Neuronal stem cell (in vitro differentiated cells): ENCODE measurements around the gene BBS7.

Experiments used
- DNase-seq: peaks from one replicate; pipeline ENCODE4 v3.0.0-alpha.2; 2013; ENCODE audit warnings: low spot score
- H2AFZ ChIP-seq: one replicate; pipeline ENCODE4 v1.6.1; 2013; ENCODE audit warnings: mild to moderate bottlenecking, low read length, inconsistent platforms
- H2AK5ac ChIP-seq: 2 replicates; pipeline ENCODE4 v1.6.1; 2013; ENCODE audit warnings: low read depth, mild to moderate bottlenecking, inconsistent platforms, low read length, moderate library complexity, mixed read lengths
- H2BK120ac ChIP-seq: 2 replicates; pipeline ENCODE4 v1.6.1; 2013; ENCODE audit warnings: low read depth, mild to moderate bottlenecking, inconsistent platforms, low read length, moderate library complexity, mixed read lengths
- H2BK12ac ChIP-seq: one replicate; pipeline ENCODE4 v1.6.1; 2013; ENCODE audit warnings: low read length, inconsistent platforms
- H2BK15ac ChIP-seq: 2 replicates; pipeline ENCODE4 v1.6.1; 2013; ENCODE audit warnings: mild to moderate bottlenecking, low read length, inconsistent platforms, mixed read lengths
- H2BK5ac ChIP-seq: one replicate; pipeline ENCODE4 v1.6.1; 2013; ENCODE audit warnings: inconsistent platforms, mild to moderate bottlenecking, low read length, moderate library complexity
- H3K14ac ChIP-seq: one replicate; pipeline ENCODE4 v1.6.1; 2013; ENCODE audit warnings: low read length, inconsistent platforms
- H3K18ac ChIP-seq: 2 replicates; pipeline ENCODE4 v1.6.1; 2013; ENCODE audit warnings: low read length, inconsistent platforms
- H3K23ac ChIP-seq: 2 replicates; pipeline ENCODE4 v1.6.1; 2013; ENCODE audit warnings: low read depth, mild to moderate bottlenecking, mixed read lengths, low read length, inconsistent platforms; ENCODE audit not compliant: poor library complexity
- H3K27ac ChIP-seq: replicated peaks from 3 replicates; pipeline ENCODE4 v1.5.1; 2013; ENCODE audit warnings: low read length, inconsistent platforms
- H3K27me3 ChIP-seq, 3 experiments: 2 replicates each; pipeline ENCODE4 v1.6.1; 2013; ENCODE audit warnings: low read length in 3 of 3, mild to moderate bottlenecking in 2 of 3, inconsistent platforms in 1 of 3, low read depth in 1 of 3, mixed read lengths in 1 of 3, moderate library complexity in 1 of 3; ENCODE audit not compliant: control insufficient read depth in 3 of 3, insufficient read depth in 3 of 3
- H3K36me3 ChIP-seq, 2 donors: replicated peaks in 1 of 2; 2 replicates each; pipeline ENCODE4 v1.6.1; 2013; ENCODE audit warnings: low read length in 2 of 2; ENCODE audit not compliant: control insufficient read depth in 2 of 2, insufficient read depth in 2 of 2
- H3K4ac ChIP-seq: 2 replicates; pipeline ENCODE4 v1.6.1; 2013; ENCODE audit warnings: inconsistent platforms, mild to moderate bottlenecking, low read length, moderate library complexity
- H3K4me1 ChIP-seq, 2 donors: 1 replicate in 1 of 2; 2 replicates in 1 of 2; pipeline ENCODE4 v1.6.1; 2013; ENCODE audit warnings: low read length in 2 of 2, low read depth in 1 of 2; ENCODE audit not compliant: control insufficient read depth in 2 of 2, insufficient read depth in 1 of 2
- H3K4me2 ChIP-seq: one replicate; pipeline ENCODE4 v1.6.1; 2013; ENCODE audit warnings: mild to moderate bottlenecking, low read length, inconsistent platforms; ENCODE audit not compliant: insufficient read depth, poor library complexity, severe bottlenecking
- H3K4me3 ChIP-seq, 2 donors: 2 replicates each; pipeline ENCODE4 v1.5.1; 2013; ENCODE audit warnings: low read length in 2 of 2, mild to moderate bottlenecking in 2 of 2, inconsistent platforms in 1 of 2, moderate library complexity in 1 of 2
- H3K79me1 ChIP-seq: one replicate; pipeline ENCODE4 v1.6.1; 2013; ENCODE audit warnings: low read depth, mild to moderate bottlenecking, inconsistent platforms, low read length, moderate library complexity
- H3K9ac ChIP-seq: one replicate; pipeline ENCODE4 v1.6.1; 2013; ENCODE audit warnings: mild to moderate bottlenecking, low read depth, low read length, inconsistent platforms; ENCODE audit not compliant: poor library complexity
- H3K9me3 ChIP-seq, 2 donors: replicated peaks in 1 of 2; 2 replicates each; pipeline versions ENCODE3 to v1.6.1; 2013; ENCODE audit warnings: low read length in 2 of 2, mild to moderate bottlenecking in 2 of 2, inconsistent platforms in 1 of 2, low read depth in 1 of 2, mixed read lengths in 1 of 2, moderate library complexity in 1 of 2; ENCODE audit not compliant: control insufficient read depth in 2 of 2, insufficient read depth in 1 of 2
- H4K8ac ChIP-seq: one replicate; pipeline ENCODE4 v1.6.1; 2013; ENCODE audit warnings: low read depth, mild to moderate bottlenecking, inconsistent platforms, low read length, moderate library complexity
- H4K91ac ChIP-seq: one replicate; pipeline ENCODE4 v1.6.1; 2013; ENCODE audit warnings: low read length, low read depth, mild to moderate bottlenecking, inconsistent platforms; ENCODE audit not compliant: poor library complexity
- WGBS, 2 donors: extraction: QIAGEN DNeasy Blood & Tissue Kit; methylation state at CpG; one replicate each; pipeline ENCODE4 v1.1.7; 2013; ENCODE audit warnings: missing lambda C conversion rate in 2 of 2, mixed read lengths in 1 of 2; ENCODE audit not compliant: insufficient read length in 2 of 2, insufficient replicate concordance in 1 of 2; ENCODE audit errors: extremely low coverage in 2 of 2; 5-methylcytosine and 5-hydroxymethylcytosine counted together

BBS7 gene

GRCh38 chr4:121838136-121838535, 32.1 kb downstream of the BBS7 start:
- no peak overlapping the region for H3K27ac ChIP-seq
- H4K8ac ChIP-seq = no peak overlapping the region
- H3K23ac ChIP-seq = no peak overlapping the region
- H3K27me3 ChIP-seq = no peaks in the 10 kb centered on the region
- H3K4me1 ChIP-seq = no peaks in the 10 kb centered on the region
- H2AK5ac ChIP-seq = no peak overlapping the region
- H3K4me2 ChIP-seq = no peak overlapping the region
- no peaks in the 10 kb centered on the region for H3K79me1 ChIP-seq
- no peaks in the 10 kb centered on the region for H3K9me3 ChIP-seq
- peaks cover 0 to 80% of the 10 kb centered on the region in 2 donors for H3K36me3 ChIP-seq
- H3K14ac ChIP-seq = no peak overlapping the region
- no peak overlapping the region for H3K4ac ChIP-seq
- H3K4me3 ChIP-seq = no peak overlapping the region
- no peak overlapping the region for H3K9ac ChIP-seq
- H4K91ac ChIP-seq = no peak overlapping the region
- H2BK5ac ChIP-seq = no peak overlapping the region
- H2BK120ac ChIP-seq = no peak overlapping the region
- no peak overlapping the region for H2AFZ ChIP-seq
- DNase-seq = no peak
- H3K18ac ChIP-seq = no peak overlapping the region
- H2BK12ac ChIP-seq = no peak overlapping the region
- H2BK15ac ChIP-seq = no peak overlapping the region

DNA sequence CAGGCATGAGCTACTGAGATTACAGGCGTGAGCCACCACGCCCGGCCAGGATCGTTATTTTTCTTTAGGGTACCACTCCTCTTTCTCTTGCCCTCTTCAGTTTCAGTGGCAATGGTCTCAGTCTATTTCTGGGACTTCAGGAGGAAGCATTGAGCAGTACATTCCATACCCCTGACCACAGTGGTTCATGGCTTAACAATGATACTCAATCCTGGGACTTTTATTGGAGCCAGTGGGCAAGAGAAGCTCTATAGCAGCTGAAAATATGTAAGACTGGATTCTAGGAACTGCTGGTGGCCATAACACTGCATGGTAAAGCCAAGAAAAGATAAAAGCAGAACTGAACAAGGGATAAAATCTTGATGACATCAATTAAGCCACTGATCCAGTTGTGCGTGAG, 40.8 kb downstream of the BBS7 start:
- no peak overlapping the region for H3K23ac ChIP-seq
- no peaks in the 10 kb centered on the region for H3K79me1 ChIP-seq
- H3K4me1 ChIP-seq = no peaks in the 10 kb centered on the region
- WGBS, 2 donors = no CpG with 5 or more reads among the region's 5 CpGs
- no peak overlapping the region for H2AFZ ChIP-seq
- H3K4ac ChIP-seq = no peak overlapping the region
- no peak overlapping the region for H2BK15ac ChIP-seq
- no peak overlapping the region for H3K9ac ChIP-seq
- H3K14ac ChIP-seq = no peak overlapping the region
- no peak overlapping the region for H2AK5ac ChIP-seq
- no peaks in the 10 kb centered on the region for H3K27me3 ChIP-seq
- no peak overlapping the region for H3K4me2 ChIP-seq
- H4K8ac ChIP-seq = peak overlapping the region; percentile 3
- no peak overlapping the region for H3K18ac ChIP-seq
- no peaks in the 10 kb centered on the region for H3K9me3 ChIP-seq
- H4K91ac ChIP-seq = no peak overlapping the region
- no peak overlapping the region for H2BK120ac ChIP-seq
- H2BK5ac ChIP-seq = no peak overlapping the region
- no peak overlapping the region for H2BK12ac ChIP-seq
- H3K4me3 ChIP-seq = no peak overlapping the region
- peaks cover 0 to 79% of the 10 kb centered on the region in 2 donors for H3K36me3 ChIP-seq
- no peak for DNase-seq
- no peak overlapping the region for H3K27ac ChIP-seq

DNA sequence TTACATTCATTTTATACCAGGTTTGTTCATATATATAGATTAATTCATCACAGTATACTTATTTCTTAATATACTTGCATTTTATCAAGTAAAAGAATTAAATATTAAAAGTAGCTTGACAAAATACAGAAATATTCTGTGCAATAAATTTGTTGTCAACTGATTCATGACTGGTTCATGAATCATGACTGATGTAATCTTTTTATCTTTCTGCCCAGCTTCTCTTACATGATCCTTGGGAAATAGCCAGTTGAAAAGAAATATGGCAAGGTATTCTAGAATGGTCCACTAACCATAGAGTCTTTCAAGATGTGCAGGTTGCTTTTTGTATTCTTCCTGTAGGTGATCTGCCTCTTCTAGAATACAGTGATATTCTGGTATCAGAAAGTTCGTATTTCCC, 42.4 kb downstream of the BBS7 start:
- Histone ChIP-seq H3K9ac (no peak overlapping the region), H3K79me1 (peaks cover 5% of the 10 kb centered on the region), H2BK120ac (no peak overlapping the region), H4K91ac (no peak overlapping the region), H3K23ac (no peak overlapping the region), H3K27me3 (no peaks in the 10 kb centered on the region), H3K9me3 (no peaks in the 10 kb centered on the region), H3K4me2 (no peak overlapping the region), H3K4me3 (no peak overlapping the region), H4K8ac (no peak overlapping the region), H2BK5ac (no peak overlapping the region), H3K36me3 (peaks cover 0 to 63% of the 10 kb centered on the region in 2 donors), H2AFZ (no peak overlapping the region), H3K4ac (no peak overlapping the region), H3K14ac (no peak overlapping the region), H3K4me1 (no peaks in the 10 kb centered on the region), H2BK12ac (no peak overlapping the region), H3K27ac (no peak overlapping the region), H2BK15ac (no peak overlapping the region), H2AK5ac (no peak overlapping the region), H3K18ac (no peak overlapping the region)
- DNase-seq = no peak
- WGBS, 2 donors = no CpG with 5 or more reads among the region's 1 CpG

DNA sequence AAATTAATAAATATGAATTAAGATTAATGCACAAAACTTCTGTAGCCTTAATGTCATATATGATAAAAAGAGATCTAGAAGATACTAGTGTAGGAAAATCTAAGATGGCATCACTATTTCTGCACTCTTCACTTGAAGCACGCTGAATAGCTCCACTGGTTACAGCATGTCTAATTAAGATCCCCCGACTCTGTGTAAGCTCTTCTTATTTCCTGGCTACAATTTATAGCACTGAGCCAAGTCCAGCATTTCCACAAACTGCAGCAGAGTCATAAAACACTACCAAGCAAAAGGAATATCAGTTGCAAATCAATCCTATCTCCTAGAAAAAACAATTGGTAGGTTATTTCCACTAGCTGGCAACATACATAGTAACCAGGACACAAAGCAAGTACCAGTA, 45.3 kb downstream of the BBS7 start:
- Histone ChIP-seq H3K79me1 (peaks cover 5% of the 10 kb centered on the region), H3K9me3 (no peaks in the 10 kb centered on the region), H2BK120ac (no peak overlapping the region), H2BK12ac (no peak overlapping the region), H3K4me3 (no peak overlapping the region), H2AK5ac (no peak overlapping the region), H3K27me3 (no peaks in the 10 kb centered on the region), H3K23ac (no peak overlapping the region), H4K8ac (no peak overlapping the region), H3K4me1 (peaks cover 0 to 8% of the 10 kb centered on the region in 2 donors), H3K14ac (no peak overlapping the region), H3K9ac (no peak overlapping the region), H2AFZ (no peak overlapping the region), H3K36me3 (peaks cover 4 to 62% of the 10 kb centered on the region in 2 donors), H2BK15ac (no peak overlapping the region), H3K4me2 (no peak overlapping the region), H3K18ac (no peak overlapping the region), H3K4ac (no peak overlapping the region), H2BK5ac (no peak overlapping the region), H4K91ac (no peak overlapping the region), H3K27ac (no peak overlapping the region)
- no peak for DNase-seq
- WGBS, 2 donors = no CpG with 5 or more reads among the region's 2 CpGs
